ENCODE data around the gene ITPR2.

- TF ChIP-seq CTCF (conservative IDR thresholded peaks at IDR 0.05; ENCODE audit: low read length) (no peak), EZH2phosphoT487 (IDR thresholded peaks at IDR 0.05; ENCODE audit: borderline replicate concordance, low read depth, low read length) (no peak)
Observed at GRCh38 chr12:26406813-26407212, 426.2 kb downstream of the ITPR2 start.
